RCC 7860 (cell line): ENCODE data around the gene MSX1.

Experiments used
- DNase-seq: peaks from one replicate; pipeline ENCODE4 v3.0.0-alpha.2; 2015; ENCODE audit warnings: low spot score
- FAIRE-seq: peaks from 2 replicates; lab custom pipeline; 2012; peaks lifted over from hg19 to GRCh38; lab: Jason Lieb, UNC

Gene MSX1

GRCh38 chr4:4838936-4839810 is 20.3 kb upstream of the MSX1 start:
- no peak for FAIRE-seq
- no peak for DNase-seq

- DNase-seq = no peak
- no peak for FAIRE-seq
These were observed 19.1 kb upstream of the MSX1 start for GRCh38 chr4:4840351-4840750.

GRCh38 chr4:4841156-4841555 is 18.3 kb upstream of the MSX1 start:
- no peak for FAIRE-seq
- DNase-seq = no peak

GRCh38 chr4:4842476-4843441 is 16.7 kb upstream of the MSX1 start:
- no peak for FAIRE-seq
- no peak for DNase-seq

- FAIRE-seq (no peak), DNase-seq (no peak)
These were observed 15.7 kb upstream of the MSX1 start for GRCh38 chr4:4843635-4844291.

GRCh38 chr4:4845027-4845426 is 14.4 kb upstream of the MSX1 start:
- no peak for FAIRE-seq

GRCh38 chr4:4847011-4847410 is 12.5 kb upstream of the MSX1 start:
- DNase-seq (no peak), FAIRE-seq (no peak)

More at GRCh38 chr4:4845027-4845426, 14.4 kb upstream of the MSX1 start:
- no peak for DNase-seq

GRCh38 chr4:4848540-4848939 is 10.9 kb upstream of the MSX1 start:
- DNase-seq (no peak), FAIRE-seq (no peak)

- FAIRE-seq (no peak), DNase-seq (no peak)
These were observed 10.4 kb upstream of the MSX1 start for GRCh38 chr4:4849106-4849505.

GRCh38 chr4:4849524-4850193 is 9.8 kb upstream of the MSX1 start:
- DNase-seq (no peak), FAIRE-seq (no peak)

GRCh38 chr4:4851081-4851480 is 8.4 kb upstream of the MSX1 start:
- no peak for FAIRE-seq
- DNase-seq = no peak

GRCh38 chr4:4851906-4852305 is 7.6 kb upstream of the MSX1 start:
- FAIRE-seq (no peak), DNase-seq (no peak)

GRCh38 chr4:4852591-4853362 is 6.7 kb upstream of the MSX1 start:
- no peak for FAIRE-seq
- DNase-seq = no peak

- DNase-seq = no peak
- FAIRE-seq = no peak
These were observed 6.1 kb upstream of the MSX1 start for GRCh38 chr4:4853371-4853823.

GRCh38 chr4:4853921-4854648 is 5.4 kb upstream of the MSX1 start:
- DNase-seq (no peak), FAIRE-seq (no peak)

- no peak for DNase-seq
- FAIRE-seq = no peak
These were observed 4.7 kb upstream of the MSX1 start for GRCh38 chr4:4854649-4855295.

- DNase-seq (no peak), FAIRE-seq (no peak)
These were observed 4.0 kb upstream of the MSX1 start for GRCh38 chr4:4855301-4856070.
